Caki2 (cell line): ENCODE results near the gene HSF5. TPM values are rescaled to one million over a fixed set of nuclear protein-coding genes. Genes with fewer than 3 reads are reported as not detected.

Experiments
- DNase-seq: peaks from one replicate; pipeline ENCODE4 v3.0.0-alpha.2; 2015; ENCODE audit warnings: low read depth
- in situ Hi-C: cut with HindIII; loops from 2 replicates; pipeline ENCODE4 v1.10.0; 2016; ENCODE audit warnings: low sequenced_read_pairs, low pct_unique_long_range_greater_than_20kb, mixed read lengths
- total RNA-seq: library from RNA; depleted of rRNA; stranded (reverse); fragments of >200 nt; shearing (Covaris generic); gene quantifications from 2 replicates; pipeline ENCODE4 v1.2.3, GENCODE V29; 2014; ENCODE audit warnings: low replicate concordance; rRNA removed

Gene HSF5
- not detected in 2 replicates for total RNA-seq

DNA sequence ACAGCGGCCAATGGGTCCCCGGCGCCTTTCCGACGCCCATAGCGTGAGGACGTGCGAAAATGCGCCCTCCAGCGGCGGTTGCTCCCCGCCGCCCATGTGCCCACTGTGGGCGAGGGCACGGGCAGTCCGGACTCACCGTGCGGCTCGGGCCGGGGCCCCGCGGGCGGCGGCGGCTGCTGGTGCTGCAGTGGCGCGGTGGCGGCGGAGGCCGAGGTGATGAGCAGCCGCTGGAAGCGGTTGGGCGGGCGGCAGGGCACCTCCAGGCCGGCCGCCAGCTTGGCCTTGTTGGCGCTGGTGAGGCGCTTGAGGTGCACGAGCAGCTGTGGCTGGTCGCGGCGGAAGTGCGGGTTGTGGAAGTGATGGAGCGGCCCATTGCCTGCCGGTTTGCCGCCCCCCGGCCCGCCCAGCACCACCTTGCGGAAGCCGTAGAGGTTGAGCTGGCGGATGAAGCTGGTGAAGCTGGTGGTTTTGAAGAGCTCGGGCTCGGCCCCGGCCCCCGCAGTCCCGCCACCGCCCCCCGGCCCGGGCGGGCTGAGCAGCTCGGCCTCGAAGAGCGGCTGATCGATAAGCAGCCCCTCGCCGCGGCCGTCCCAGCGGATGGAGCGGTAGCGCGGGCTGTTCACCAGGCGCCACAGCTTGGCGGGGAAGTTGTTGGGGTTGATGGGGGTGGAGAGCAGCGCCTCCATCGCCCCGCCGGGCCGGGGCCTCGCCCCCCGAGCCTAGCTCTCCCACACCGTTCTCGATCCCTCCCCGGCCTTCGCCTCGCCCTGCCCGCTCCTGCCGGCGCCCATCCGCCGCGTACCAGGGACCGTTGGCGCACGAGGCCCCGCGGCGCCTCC is at the start of gene HSF5:
TSS of gene HSF5 (minus strand) at position 820 of the 839 bp plus-strand sequence. CDS start at position 686, 134 bp downstream.
- in situ Hi-C loops = no loop called here
- DNase-seq = no peak

DNA sequence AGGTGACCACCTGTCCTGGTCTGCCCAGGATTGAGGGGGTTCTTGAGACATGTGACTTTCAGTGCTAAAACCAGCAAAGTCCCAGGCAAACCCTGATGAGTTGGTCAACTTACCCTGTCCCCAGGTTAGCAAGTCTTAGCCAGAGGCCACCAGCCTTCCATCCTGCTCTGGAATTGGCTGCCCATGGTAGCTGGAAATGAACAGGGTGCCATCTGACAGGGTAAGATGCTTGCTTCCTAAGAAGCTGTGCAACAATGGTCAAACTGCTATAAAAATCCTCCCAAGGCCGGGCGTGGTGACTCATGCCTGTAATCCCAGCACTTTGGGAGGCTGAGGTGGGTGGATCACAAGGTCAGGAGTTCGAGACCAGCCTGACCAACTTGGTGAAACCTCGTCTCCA is 49.1 kb upstream of the HSF5 start:
- no peak for DNase-seq
- in situ Hi-C loops = no loop called here

- DNase-seq = no peak
- in situ Hi-C loops = no loop called here
Measured at GRCh38 chr17:58536542-58536941, 48.3 kb upstream of the HSF5 start.

GRCh38 chr17:58535431-58535830 is 47.2 kb upstream of the HSF5 start:
- no peak for DNase-seq
- in situ Hi-C loops = no loop called here

DNA sequence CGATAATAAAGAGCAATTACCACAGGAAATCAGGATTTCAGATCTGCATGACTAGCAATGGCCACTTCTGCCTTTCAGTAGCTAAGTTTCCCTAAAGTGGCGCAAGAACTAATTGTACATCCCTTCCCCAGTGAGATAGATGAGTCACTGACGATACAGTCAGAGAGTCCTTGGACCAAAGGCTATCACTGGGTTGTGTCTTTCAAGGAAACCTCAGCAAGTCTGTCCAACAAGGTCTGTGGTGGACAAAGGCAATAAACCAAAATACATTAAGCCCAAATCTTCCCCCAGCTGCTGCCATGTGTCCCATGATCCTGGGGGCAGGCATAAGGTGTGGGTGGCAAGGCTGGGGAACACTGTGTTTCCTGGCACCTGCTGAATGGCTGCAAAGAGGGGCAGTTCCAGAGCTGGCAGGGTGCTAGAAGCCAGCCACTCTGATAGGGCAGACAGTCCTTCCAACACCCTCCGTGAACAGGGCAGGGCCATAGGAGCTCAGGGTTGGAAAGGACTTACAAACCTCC is 46.8 kb upstream of the HSF5 start:
- in situ Hi-C loops = no loop called here
- DNase-seq = no peak

DNA sequence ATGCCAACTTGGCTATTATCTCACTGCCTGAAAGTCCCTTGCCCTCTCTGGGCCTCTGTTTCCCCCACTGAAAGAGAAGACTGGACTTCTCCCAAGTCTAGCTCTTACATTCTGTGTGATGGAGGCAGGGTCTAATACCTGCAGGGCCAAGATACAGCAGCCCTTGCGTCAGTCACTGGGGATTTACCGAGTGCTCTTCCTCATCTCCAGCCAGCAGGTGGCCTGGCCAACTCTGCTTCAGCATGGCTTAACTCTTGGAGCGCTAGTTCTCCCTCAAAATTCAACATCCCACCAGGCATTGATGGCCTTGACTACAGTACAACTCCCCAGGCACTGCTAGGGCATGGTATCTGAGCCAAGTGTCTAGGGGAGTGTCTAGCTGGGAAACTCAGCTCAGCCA is 46.1 kb upstream of the HSF5 start:
- no peak for DNase-seq
- in situ Hi-C loops = no loop called here

GRCh38 chr17:58533616-58534188 is 45.5 kb upstream of the HSF5 start:
- DNase-seq = no peak
- in situ Hi-C loops = no loop called here

- in situ Hi-C loops = no loop called here
Measured at GRCh38 chr17:58532555-58532951, 44.3 kb upstream of the HSF5 start.

GRCh38 chr17:58531661-58532554 is 43.7 kb upstream of the HSF5 start:
- peak; percentile 27 for DNase-seq
- in situ Hi-C loops = no loop called here

More at GRCh38 chr17:58532555-58532951, 44.3 kb upstream of the HSF5 start:
- no peak for DNase-seq

DNA sequence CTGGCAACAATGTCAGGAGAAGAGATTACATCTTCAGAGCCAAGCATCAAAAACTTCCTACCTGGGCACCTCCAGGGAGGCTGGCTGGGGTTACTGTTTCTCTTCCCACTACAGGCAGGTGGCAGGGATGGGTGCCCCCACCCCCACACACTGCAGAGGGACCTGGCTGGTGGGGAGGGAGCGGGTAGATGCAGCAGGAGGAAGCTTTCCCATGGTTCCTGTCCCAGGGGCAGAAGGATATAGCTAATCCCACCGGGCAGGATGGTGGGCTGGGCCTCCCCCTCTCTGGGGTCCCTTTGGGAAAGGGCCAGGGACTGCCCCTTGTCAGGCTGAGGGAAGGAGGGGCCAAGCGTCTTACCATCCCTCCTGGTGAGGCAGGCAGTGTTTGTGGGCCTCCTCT is 42.9 kb upstream of the HSF5 start:
- in situ Hi-C loops = no loop called here
- DNase-seq = no peak

DNA sequence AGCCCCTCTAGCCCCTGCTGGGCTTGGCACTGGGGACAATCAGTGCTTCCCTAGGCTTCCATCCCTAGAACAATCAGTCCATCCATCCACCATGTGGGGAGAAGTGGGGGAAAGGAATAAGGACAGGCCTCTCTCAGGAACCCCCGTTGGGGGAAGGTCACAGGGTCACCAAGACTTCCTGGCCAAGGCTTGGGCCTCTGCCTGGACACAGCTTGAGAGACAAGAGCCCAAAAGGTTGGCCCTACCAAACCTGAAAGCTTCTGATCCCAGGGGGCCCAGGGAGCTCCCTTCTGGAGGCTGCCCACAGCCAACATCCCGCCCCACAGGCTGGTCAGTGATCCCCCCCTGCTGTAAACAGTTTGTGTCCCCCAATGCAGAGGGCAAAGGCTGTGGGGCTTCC is 42.4 kb upstream of the HSF5 start:
- DNase-seq = no peak
- in situ Hi-C loops = no loop called here

- DNase-seq = no peak
- in situ Hi-C loops = no loop called here
Measured at GRCh38 chr17:58529275-58529674, 41.1 kb upstream of the HSF5 start.

DNA sequence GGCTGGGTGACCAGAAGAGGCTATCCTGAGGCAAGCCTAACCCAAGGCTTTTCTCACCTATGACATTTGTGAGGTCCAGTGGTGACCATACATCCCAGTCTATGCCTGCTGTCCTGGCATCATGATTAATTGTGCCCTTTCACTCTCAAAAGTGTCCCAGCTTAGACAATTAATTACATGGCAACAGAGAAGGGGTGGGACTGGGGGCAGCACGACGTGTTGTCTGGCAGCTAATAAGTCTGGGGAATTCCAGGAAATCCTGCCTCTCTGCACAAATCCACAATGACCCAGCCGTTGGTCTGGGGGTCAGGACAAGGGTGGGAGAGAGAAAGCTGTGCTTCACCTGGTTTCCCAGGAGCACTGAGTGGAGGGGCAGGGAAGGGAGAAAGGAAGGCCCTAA is 40.2 kb upstream of the HSF5 start:
- no peak for DNase-seq
- in situ Hi-C loops = no loop called here

DNA sequence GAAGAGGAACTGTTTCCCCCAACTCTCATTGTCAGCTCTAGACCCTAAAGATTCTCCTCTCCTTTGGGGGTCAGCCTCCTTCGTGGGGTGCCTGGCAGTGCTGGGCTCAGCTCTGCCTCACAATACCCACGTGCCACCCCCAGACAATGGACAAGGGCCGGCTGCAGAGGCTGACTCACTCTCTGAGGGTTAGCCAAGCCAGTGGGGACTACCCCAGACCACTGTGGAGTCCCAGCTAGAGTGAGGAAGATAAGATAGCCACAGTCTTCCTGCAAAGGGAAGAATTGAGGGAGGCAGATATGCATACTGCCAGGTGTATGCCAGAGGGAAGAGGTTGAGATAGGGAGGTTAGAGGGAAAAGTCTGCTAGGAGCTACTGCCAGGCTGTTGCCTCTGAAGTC is 39.7 kb upstream of the HSF5 start:
- DNase-seq = no peak
- in situ Hi-C loops = no loop called here

- in situ Hi-C loops = no loop called here
- DNase-seq = no peak
Measured at GRCh38 chr17:58527306-58527705, 39.1 kb upstream of the HSF5 start.

- in situ Hi-C loops = no loop called here
- DNase-seq = no peak
Measured at GRCh38 chr17:58525239-58525638, 37.0 kb upstream of the HSF5 start.

- no peak for DNase-seq
- in situ Hi-C loops = no loop called here
Measured at GRCh38 chr17:58521680-58522079, 33.5 kb upstream of the HSF5 start.

DNA sequence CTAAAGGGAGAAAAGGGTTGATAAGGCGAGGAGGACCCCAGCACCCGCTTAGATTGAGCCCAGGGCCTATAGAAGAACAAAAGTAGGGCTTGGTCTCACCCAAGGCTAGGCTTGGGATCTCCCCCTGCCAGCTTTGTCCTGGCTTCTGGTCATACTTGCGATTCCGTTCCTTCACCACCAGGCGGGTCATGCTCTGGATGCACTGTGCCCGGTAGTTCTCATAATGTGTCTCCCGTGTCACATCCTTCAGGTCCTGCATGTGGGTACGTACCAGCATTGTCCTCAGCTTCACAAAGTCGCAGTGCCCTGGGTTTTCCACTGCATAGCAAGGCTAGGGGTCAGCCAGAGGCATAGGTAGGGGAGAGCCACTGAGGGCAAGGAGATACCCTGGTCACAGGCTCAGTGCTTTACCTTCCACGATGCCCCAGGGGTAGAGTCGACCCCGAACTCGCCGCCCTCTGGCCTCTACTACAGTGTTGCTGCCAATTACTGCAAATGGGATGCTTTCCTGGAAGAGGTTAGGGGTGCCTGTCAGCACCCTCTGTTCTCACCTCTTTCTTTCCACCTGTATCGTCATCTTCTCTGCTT is 32.7 kb upstream of the HSF5 start:
- in situ Hi-C loops = no loop called here
- DNase-seq = no peak
